Measurements from ENCODE around the gene FARS2.

The FARS2 gene

DNA sequence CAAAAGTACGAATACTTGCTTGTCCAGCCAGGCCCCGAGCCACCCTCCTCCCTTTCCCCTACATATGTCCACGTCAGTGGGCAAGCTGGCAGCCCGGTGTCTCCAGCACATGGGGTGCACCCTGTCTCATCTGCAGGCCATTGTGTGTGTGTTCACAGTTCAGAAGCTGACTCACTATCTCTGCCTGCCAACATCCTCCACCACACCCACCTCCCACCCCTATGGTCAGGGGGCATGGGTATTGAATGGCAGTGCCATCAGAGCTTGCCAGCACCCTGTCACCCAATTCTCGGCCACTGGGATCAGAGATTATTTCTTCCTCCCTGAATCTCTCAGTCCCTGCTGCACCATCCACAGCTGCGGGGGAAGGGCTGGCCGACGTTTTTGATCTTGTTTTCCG lies 195.7 kb downstream of the FARS2 start:
- DNase-seq (ENCODE audit: extremely low read depth, insufficient read length) = no peak
- no peaks in the 10 kb centered on the region; the same call in 1 of the 2 replicates for H3K36me3 ChIP-seq (ENCODE audit: control insufficient read depth, insufficient read depth, low read length)
- H3K4me3 ChIP-seq (replicated peaks; ENCODE audit: low read depth, low read length) = no peak overlapping the region
- TF ChIP-seq, protein P1, sequence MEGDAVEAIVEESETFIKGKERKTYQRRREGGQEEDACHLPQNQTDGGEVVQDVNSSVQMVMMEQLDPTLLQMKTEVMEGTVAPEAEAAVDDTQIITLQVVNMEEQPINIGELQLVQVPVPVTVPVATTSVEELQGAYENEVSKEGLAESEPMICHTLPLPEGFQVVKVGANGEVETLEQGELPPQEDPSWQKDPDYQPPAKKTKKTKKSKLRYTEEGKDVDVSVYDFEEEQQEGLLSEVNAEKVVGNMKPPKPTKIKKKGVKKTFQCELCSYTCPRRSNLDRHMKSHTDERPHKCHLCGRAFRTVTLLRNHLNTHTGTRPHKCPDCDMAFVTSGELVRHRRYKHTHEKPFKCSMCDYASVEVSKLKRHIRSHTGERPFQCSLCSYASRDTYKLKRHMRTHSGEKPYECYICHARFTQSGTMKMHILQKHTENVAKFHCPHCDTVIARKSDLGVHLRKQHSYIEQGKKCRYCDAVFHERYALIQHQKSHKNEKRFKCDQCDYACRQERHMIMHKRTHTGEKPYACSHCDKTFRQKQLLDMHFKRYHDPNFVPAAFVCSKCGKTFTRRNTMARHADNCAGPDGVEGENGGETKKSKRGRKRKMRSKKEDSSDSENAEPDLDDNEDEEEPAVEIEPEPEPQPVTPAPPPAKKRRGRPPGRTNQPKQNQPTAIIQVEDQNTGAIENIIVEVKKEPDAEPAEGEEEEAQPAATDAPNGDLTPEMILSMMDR (IDR thresholded peaks at IDR 0.05; ENCODE audit: insufficient read depth, low read length, poor library complexity, severe bottlenecking) = no peak
- no peaks in the 10 kb centered on the region for H3K27me3 ChIP-seq (replicated peaks; ENCODE audit: control insufficient read depth, insufficient read depth, low read length)

DNA sequence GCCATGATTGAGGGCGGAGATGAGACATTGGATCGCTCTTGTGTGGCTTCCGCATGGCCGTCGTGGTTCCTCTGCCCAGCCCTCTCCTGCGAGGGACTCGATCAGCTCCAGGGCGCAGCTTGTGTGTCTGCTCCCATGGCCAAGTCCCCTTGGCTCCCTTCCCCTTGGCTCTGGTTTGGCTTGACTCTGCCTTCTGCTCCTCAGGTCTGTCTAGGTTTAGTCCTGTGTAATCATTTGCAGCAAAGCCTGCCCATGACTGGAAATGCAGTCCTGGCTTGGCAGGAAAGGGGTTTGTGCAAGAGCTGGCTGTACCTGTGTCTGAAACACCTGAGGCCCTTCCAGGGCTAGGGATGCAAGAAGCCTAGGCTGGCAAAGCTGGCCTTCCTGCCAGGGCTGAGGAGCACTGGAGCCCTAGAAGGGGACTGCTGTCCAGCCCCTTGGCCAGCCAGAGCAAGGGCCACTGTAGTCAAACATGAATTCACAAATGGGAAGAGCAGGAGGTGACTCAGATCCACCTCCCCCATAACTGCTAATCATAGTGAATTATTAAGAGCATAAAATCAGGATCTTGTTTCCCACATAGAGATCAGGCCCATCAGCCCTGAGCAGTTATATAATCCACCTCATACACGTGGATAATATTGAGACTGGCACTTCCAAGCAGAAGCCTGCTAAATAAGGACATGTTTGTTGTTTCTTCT lies 196.8 kb downstream of the FARS2 start:
- DNase-seq (ENCODE audit: extremely low read depth, insufficient read length) = no peak
- Histone ChIP-seq H3K36me3 (ENCODE audit: control insufficient read depth, insufficient read depth, low read length) (no peaks in the 10 kb centered on the region; the same call in 1 of the 2 replicates), H3K27me3 (replicated peaks; ENCODE audit: control insufficient read depth, insufficient read depth, low read length) (no peaks in the 10 kb centered on the region), H3K4me3 (replicated peaks; ENCODE audit: low read depth, low read length) (no peak overlapping the region)
- TF ChIP-seq, protein P1 (IDR thresholded peaks at IDR 0.05; ENCODE audit: insufficient read depth, low read length, poor library complexity, severe bottlenecking) = no peak

DNA sequence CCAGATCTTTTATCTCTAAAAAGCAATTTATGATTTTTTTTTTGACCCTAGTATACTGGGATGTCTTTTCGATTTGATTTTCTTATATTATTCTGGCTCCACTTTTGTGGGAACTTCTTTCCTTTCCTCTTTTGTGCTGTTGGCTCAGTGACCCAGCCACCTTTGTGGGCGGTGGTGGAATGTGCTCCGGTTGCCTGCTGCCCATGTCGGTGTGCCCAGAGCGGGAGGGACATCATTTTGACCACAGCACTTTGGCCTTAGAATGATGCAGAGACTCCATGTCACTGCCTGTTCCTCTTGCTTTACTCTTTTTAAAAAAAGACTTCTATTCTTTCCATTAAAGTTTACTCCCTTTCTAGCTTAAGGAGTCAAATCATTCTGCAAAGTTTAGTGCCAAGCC lies 198.0 kb downstream of the FARS2 start:
- DNase-seq (ENCODE audit: extremely low read depth, insufficient read length) = no peak
- Histone ChIP-seq H3K36me3 (ENCODE audit: control insufficient read depth, insufficient read depth, low read length) (no peaks in the 10 kb centered on the region; the same call in 1 of the 2 replicates), H3K4me3 (replicated peaks; ENCODE audit: low read depth, low read length) (no peak overlapping the region), H3K27me3 (replicated peaks; ENCODE audit: control insufficient read depth, insufficient read depth, low read length) (no peaks in the 10 kb centered on the region)
- TF ChIP-seq, protein P1 (IDR thresholded peaks at IDR 0.05; ENCODE audit: insufficient read depth, low read length, poor library complexity, severe bottlenecking) = no peak

DNA sequence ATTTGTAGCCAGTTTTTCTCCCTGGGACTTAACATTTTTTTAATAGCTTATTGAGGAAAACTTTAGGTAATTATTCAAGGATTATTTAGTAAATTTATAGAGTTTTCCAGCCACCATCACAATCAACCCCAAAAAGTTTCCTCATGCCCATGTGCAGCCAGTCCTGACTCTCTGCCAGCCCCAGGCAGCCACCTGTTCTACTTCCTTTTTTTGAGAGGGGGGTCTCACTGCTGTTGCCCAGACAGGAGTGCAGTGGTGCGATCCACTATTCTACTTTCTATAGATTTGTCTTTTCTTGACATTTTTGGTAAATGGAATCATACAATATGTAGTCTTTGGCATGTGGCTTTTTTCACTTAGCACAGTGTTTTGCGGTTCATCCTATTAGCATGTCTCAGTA lies 200.1 kb downstream of the FARS2 start:
- TF ChIP-seq, protein P1 (IDR thresholded peaks at IDR 0.05; ENCODE audit: insufficient read depth, low read length, poor library complexity, severe bottlenecking) = no peak
- no peak for DNase-seq (ENCODE audit: extremely low read depth, insufficient read length)
- no peaks in the 10 kb centered on the region; the same call in 1 of the 2 replicates for H3K36me3 ChIP-seq (ENCODE audit: control insufficient read depth, insufficient read depth, low read length)
- H3K27me3 ChIP-seq (replicated peaks; ENCODE audit: control insufficient read depth, insufficient read depth, low read length) = no peaks in the 10 kb centered on the region
- H3K4me3 ChIP-seq (replicated peaks; ENCODE audit: low read depth, low read length) = no peak overlapping the region

DNA sequence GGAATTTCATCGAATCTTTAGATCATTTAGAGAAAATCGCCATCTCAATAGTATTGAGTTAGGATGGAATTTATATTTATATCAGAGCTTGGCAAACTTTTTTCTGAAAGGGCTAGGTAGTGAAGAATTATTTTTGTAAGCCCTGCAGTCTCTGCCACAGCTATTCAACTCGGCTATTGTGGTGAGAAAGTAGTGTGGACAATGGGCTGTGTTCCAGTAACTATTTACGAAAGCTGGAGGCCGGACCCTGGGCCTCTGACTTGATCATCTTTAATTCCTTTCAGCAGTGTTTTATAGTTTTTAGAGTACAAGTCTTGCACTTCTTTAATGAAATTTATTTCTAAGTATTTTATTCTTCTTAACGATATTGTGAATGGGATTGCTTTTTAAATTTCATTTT lies 201.5 kb downstream of the FARS2 start:
- Histone ChIP-seq H3K36me3 (ENCODE audit: control insufficient read depth, insufficient read depth, low read length) (no peaks in the 10 kb centered on the region; the same call in none of the 2 replicates), H3K4me3 (replicated peaks; ENCODE audit: low read depth, low read length) (no peak overlapping the region), H3K27me3 (replicated peaks; ENCODE audit: control insufficient read depth, insufficient read depth, low read length) (no peaks in the 10 kb centered on the region)
- TF ChIP-seq, protein P1 (IDR thresholded peaks at IDR 0.05; ENCODE audit: insufficient read depth, low read length, poor library complexity, severe bottlenecking) = no peak
- no peak for DNase-seq (ENCODE audit: extremely low read depth, insufficient read length)
